ENCODE results near the gene GLIS1.

- TF ChIP-seq POLR2A (IDR thresholded peaks at IDR 0.05) (no peak), CTCF (IDR thresholded peaks at IDR 0.05) (no peak)
Observed at GRCh38 chr1:53486395-53487026, 252.5 kb downstream of the GLIS1 start.

Measured in heart left ventricle (tissue), 13 donors.